HG03103 (cell line): ENCODE measurements around the gene ATF7IP.

Experiments
- ATAC-seq: cut with Tn5 transposase; IDR thresholded peaks from one replicate; pipeline ENCODE4 v1.9.1; 2021; ENCODE audit warnings: low read depth; ENCODE audit not compliant: unreplicated experiment

ATF7IP gene

GRCh38 chr12:14460212-14460841 is 94.8 kb downstream of the ATF7IP start:
- ATAC-seq = no peak

GRCh38 chr12:14471497-14471896 is 106.0 kb downstream of the ATF7IP start:
- ATAC-seq = no peak

- ATAC-seq = no peak
Measured at GRCh38 chr12:14473707-14474287, 108.3 kb downstream of the ATF7IP start.

GRCh38 chr12:14479004-14479403 is 113.5 kb downstream of the ATF7IP start:
- ATAC-seq = no peak

- no peak for ATAC-seq
Measured at GRCh38 chr12:14481201-14481600, 115.7 kb downstream of the ATF7IP start.

- no peak for ATAC-seq
Measured at GRCh38 chr12:14482361-14482760, 116.9 kb downstream of the ATF7IP start.

GRCh38 chr12:14482886-14483285 is 117.4 kb downstream of the ATF7IP start:
- ATAC-seq = no peak

- ATAC-seq = no peak
Measured at GRCh38 chr12:14495326-14495725, 129.8 kb downstream of the ATF7IP start.

- no peak for ATAC-seq
Measured at GRCh38 chr12:14505626-14506596, 140.4 kb downstream of the ATF7IP start.

- no peak for ATAC-seq
Measured at GRCh38 chr12:14510574-14510973, 145.1 kb downstream of the ATF7IP start.

GRCh38 chr12:14514154-14514842 is 148.8 kb downstream of the ATF7IP start:
- no peak for ATAC-seq

- no peak for ATAC-seq
Measured at GRCh38 chr12:14514946-14515345, 149.5 kb downstream of the ATF7IP start.

GRCh38 chr12:14521822-14522221 is 156.3 kb downstream of the ATF7IP start:
- no peak for ATAC-seq

GRCh38 chr12:14525964-14526363 is 160.5 kb downstream of the ATF7IP start:
- ATAC-seq = no peak

- no peak for ATAC-seq
Measured at GRCh38 chr12:14532152-14532551, 166.7 kb downstream of the ATF7IP start.

- no peak for ATAC-seq
Measured at GRCh38 chr12:14537088-14537487, 171.6 kb downstream of the ATF7IP start.

GRCh38 chr12:14540801-14541462 is 175.4 kb downstream of the ATF7IP start:
- peak; percentile 83 for ATAC-seq

- no peak for ATAC-seq
Measured at GRCh38 chr12:14545144-14546124, 180.0 kb downstream of the ATF7IP start.

- no peak for ATAC-seq
Measured at GRCh38 chr12:14547571-14547970, 182.1 kb downstream of the ATF7IP start.
